ENCODE data around the gene LRRC74A. TPM values are rescaled to one million over a fixed set of nuclear protein-coding genes. Genes with fewer than 3 reads are reported as not detected.

LRRC74A gene
- total and polyA plus RNA-seq, 9 of the 15 experiments (the other 6 are each of a cell fraction or from before 2014, with no cell fraction given) = not detected

DNA sequence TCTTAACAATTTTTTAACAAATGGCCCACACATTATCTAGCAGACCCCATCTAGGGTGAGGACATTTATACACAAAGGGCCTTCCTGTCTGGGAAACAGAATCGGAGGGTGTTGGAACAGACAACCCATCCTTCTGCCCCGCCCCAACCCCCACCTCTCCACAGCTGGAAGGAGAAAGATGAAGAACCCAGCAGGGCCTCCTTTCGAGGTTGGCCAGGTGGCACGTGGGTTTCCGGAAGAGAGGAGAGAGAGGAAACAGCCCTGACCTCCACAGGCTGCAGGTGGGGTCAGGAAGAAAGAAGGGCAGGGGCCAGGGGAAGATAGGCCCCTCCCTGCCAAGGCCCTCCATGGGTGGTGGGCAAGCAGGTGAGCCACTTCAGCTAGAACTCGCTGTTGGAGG is 57.2 kb downstream of the LRRC74A start (continued):
- TF ChIP-seq ZBTB40 (IDR thresholded peaks at IDR 0.05) (no peak), ZBTB40 (CRISPR knock-in tag; IDR thresholded peaks at IDR 0.05) (no peak), SIRT6 (IDR thresholded peaks at IDR 0.05; ENCODE audit: low read depth, low read length) (no peak), MYC (IDR thresholded peaks at IDR 0.05; ENCODE audit: low read depth, low read length) (no peak), MYC (CRISPR knock-in tag; IDR thresholded peaks at IDR 0.05; ENCODE audit: borderline replicate concordance, low read depth) (no peak)

Measured in K562 (cell line).